HepG2 (cell line): Measurements from ENCODE around the gene COMMD3. TPM values are rescaled to one million over a fixed set of nuclear protein-coding genes. Genes with fewer than 3 reads are reported as not detected.

Experiments
- ATAC-seq: fragments of 200-7000 bp; cut with Tn5 transposase; 3 replicates; pipeline ENCODE4 v1.9.1; 2020; ENCODE audit warnings: mild to moderate bottlenecking, moderate library complexity
- BruUV-seq: library from RNA; stranded (reverse); fragments of 400-500 nt; replicated peaks from 2 replicates; lab custom pipeline; 2021; lab: Mats Ljungman, UMichigan
- CTCF ChIA-PET: fragments of 300-600 bp; formaldehyde crosslinking; extraction: SDS; loops from one replicate; lab custom pipeline; 2021; ENCODE audit warnings: low total read pairs, inconsistent platforms, low intra/inter-chr PET ratio; lab: Yijun Ruan, JAX
- POLR2A ChIA-PET: fragments of 350-600 bp; sonication (Branson Sonifier 250); formaldehyde crosslinking; loops from one replicate; lab custom pipeline; 2020; ENCODE audit warnings: antibody characterized with exemption, inconsistent platforms; lab: Yijun Ruan, JAX
- DNase-seq: peaks from one replicate; pipeline ENCODE4 v3.0.0-alpha.2; 2015; ENCODE audit warnings: low spot score
- FAIRE-seq: peaks from 3 replicates; lab custom pipeline; 2011; peaks lifted over from hg19 to GRCh38; lab: Jason Lieb, UNC
- H2AFZ ChIP-seq: one replicate; pipeline ENCODE4 v1.6.1; 2011; ENCODE audit warnings: low read length, inconsistent platforms
- H3K27ac ChIP-seq: fragments of 300-600 bp; 3 replicates; pipeline ENCODE4 v1.8.0; 2011; ENCODE audit warnings: mixed run types, mild to moderate bottlenecking, mixed read lengths, low read length, inconsistent platforms; ENCODE audit not compliant: insufficient read depth; ENCODE audit errors: extremely low read length
- H3K27me3 ChIP-seq, 2 experiments: fragments of 200-600 bp in 1 of 2; 2 replicates in 1 of 2; 3 replicates in 1 of 2; pipeline versions ENCODE4 v1.6.0 to v1.8.0; 2011; ENCODE audit warnings: low read length in 2 of 2, mild to moderate bottlenecking in 2 of 2, moderate library complexity in 2 of 2, inconsistent platforms in 1 of 2; ENCODE audit not compliant: insufficient read depth in 2 of 2, control insufficient read depth in 1 of 2
- H3K36me3 ChIP-seq, 2 experiments: fragments of 200-600 bp in 1 of 2; replicated peaks in 1 of 2; 2 replicates in 1 of 2; 3 replicates in 1 of 2; pipeline versions ENCODE4 v1.5.1 to v1.8.0; 2011; ENCODE audit warnings: low read length in 2 of 2, inconsistent platforms in 1 of 2; ENCODE audit not compliant: insufficient read depth in 2 of 2, control insufficient read depth in 1 of 2
- H3K4me1 ChIP-seq: 2 replicates; pipeline ENCODE4 v1.5.1; 2012; ENCODE audit warnings: low read length, inconsistent platforms; ENCODE audit not compliant: insufficient read depth
- H3K4me2 ChIP-seq: 2 replicates; pipeline ENCODE4 v1.6.0; 2011; ENCODE audit warnings: low read depth, low read length, inconsistent platforms
- H3K4me3 ChIP-seq, 3 experiments: fragments of 200-600 bp in 1 of 3; sonication (generic), shearing (Covaris generic) in 1 of 3; replicated peaks in 1 of 3; 2 replicates each; pipeline ENCODE4 v1.5.1; 2011 to 2016; ENCODE audit warnings: low read length in 3 of 3, inconsistent platforms in 2 of 3, low read depth in 2 of 3, mild to moderate bottlenecking in 2 of 3, control low read depth in 1 of 3, mixed read lengths in 1 of 3; ENCODE audit not compliant: insufficient read depth in 1 of 3
- H3K79me2 ChIP-seq: one replicate; pipeline ENCODE4 v1.6.1; 2011; ENCODE audit warnings: low read length, inconsistent platforms; ENCODE audit not compliant: insufficient read depth
- H3K9ac ChIP-seq: 2 replicates; pipeline ENCODE4 v1.6.0; 2011; ENCODE audit warnings: mild to moderate bottlenecking, low read depth, low read length, inconsistent platforms; ENCODE audit not compliant: insufficient read depth
- H3K9me3 ChIP-seq: 2 replicates; pipeline ENCODE4 v1.5.1; 2012; ENCODE audit warnings: mild to moderate bottlenecking, low read length
- H4K20me1 ChIP-seq: 2 replicates; pipeline ENCODE4 v1.6.0; 2011; ENCODE audit warnings: inconsistent platforms, mild to moderate bottlenecking, low read length, moderate library complexity; ENCODE audit not compliant: insufficient read depth
- BRCA1 ChIP-seq: sonication (generic); formaldehyde crosslinking; IDR thresholded peaks from 2 replicates; pipeline ENCODE4 v1.4.0; 2020; ENCODE audit warnings: missing genetic modification reagents
- CCDC6 ChIP-seq: sonication (generic); formaldehyde crosslinking; IDR thresholded peaks from 2 replicates; pipeline ENCODE4 v1.8.1; 2022; ENCODE audit warnings: mild to moderate bottlenecking, missing genetic modification reagents, moderate library complexity
- CREB1 ChIP-seq, 2 experiments: fragments of 450-650 bp in 1 of 2; IDR thresholded peaks; 2 replicates each; pipeline ENCODE4 v1.6.1; 2016 to 2017; ENCODE audit warnings: control low read depth in 1 of 2, mild to moderate bottlenecking in 1 of 2, missing compliant biosample characterization in 1 of 2, missing genetic modification characterization in 1 of 2
- HOXA7 ChIP-seq: sonication (generic); formaldehyde crosslinking; IDR thresholded peaks from 2 replicates; pipeline ENCODE4 v1.8.1; 2022; ENCODE audit warnings: mild to moderate bottlenecking, missing genetic modification reagents, moderate library complexity
- MIXL1 ChIP-seq: IDR thresholded peaks from 2 replicates; pipeline ENCODE4 v1.6.1; 2016
- NCOR1 ChIP-seq: fragments of 200-600 bp; sonication (generic); IDR thresholded peaks from 2 replicates; pipeline ENCODE4 v1.7.0; 2017; ENCODE audit warnings: antibody characterized with exemption, low read length, borderline replicate concordance
- ZNF572 ChIP-seq: sonication (generic); formaldehyde crosslinking; IDR thresholded peaks from 2 replicates; pipeline ENCODE4 v1.5.1; 2020; ENCODE audit warnings: mild to moderate bottlenecking, missing genetic modification reagents
- WGBS: methylation state at CpG from one replicate; pipeline ENCODE4 v1.1.6; 2017; ENCODE audit warnings: low lambda C conversion rate; 5-methylcytosine and 5-hydroxymethylcytosine counted together
- in situ Hi-C: cut with HindIII; loops from 2 replicates; pipeline ENCODE4 v1.10.0; 2017; ENCODE audit warnings: low pct_unique_long_range_greater_than_20kb; ENCODE audit not compliant: extremely low pct_ligation_motif_present
- intact Hi-C: fragments of 100-400 bp; cut with micrococcal nuclease; formaldehyde crosslinking; loops from one replicate; pipeline ENCODE4 v1.10.0; 2022; ENCODE audit not compliant: unreplicated experiment
- polyA plus RNA-seq, 8 experiments: library from polyadenylated mRNA; depleted of rRNA in 3 of 8; stranded (reverse) in 7 of 8; unstranded in 1 of 8; fragments of >200 nt; fragmentation: Illumina TruSeq in 4 of 8; extraction: Trizol in 4 of 8; gene quantifications; 2 replicates each; pipeline versions ENCODE4 v1.2.1 to v1.2.3, GENCODE V29; 2011 to 2016; ENCODE audit warnings: low read depth in 4 of 8, missing spikeins in 1 of 8, mixed read lengths in 1 of 8; ENCODE audit not compliant: insufficient read depth in 1 of 8
- total RNA-seq, 5 experiments: library from RNA; depleted of rRNA; stranded (reverse); fragments of >200 nt; fragmentation: Illumina TruSeq; extraction: Trizol; gene quantifications; 2 replicates each; pipeline ENCODE4 v1.2.3, GENCODE V29; 2016; ENCODE audit warnings: low read depth in 1 of 5
- TF ChIP-seq, protein P1 (sequence below): sonication (generic); formaldehyde crosslinking; IDR thresholded peaks from 2 replicates; pipeline ENCODE4 v1.4.0; 2020; ENCODE audit warnings: low read depth, mild to moderate bottlenecking, missing genetic modification reagents

COMMD3 gene
- total and polyA plus RNA-seq, 2 of the 13 experiments (the other 11 are each of a cell fraction or from before 2014, with no cell fraction given), result 38.7 to 54.4 TPM

DNA sequence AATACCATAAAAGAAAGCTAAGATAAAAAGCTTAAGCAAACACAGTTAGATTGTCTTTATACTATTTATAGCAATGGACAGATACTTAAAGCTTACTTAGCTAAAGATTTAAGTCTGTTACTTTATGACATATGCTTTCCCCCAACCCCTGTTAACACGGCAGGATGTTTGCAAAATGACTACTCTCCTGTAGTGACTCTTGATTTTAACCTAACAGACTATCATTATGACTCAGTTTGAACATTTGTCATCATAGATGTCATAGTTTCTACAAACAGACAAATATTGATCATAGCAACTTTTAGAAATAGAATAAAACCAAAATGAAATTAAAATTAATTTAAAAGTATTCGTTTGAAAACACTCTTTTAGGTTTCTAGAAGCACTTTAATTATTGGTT is 7.8 kb upstream of the COMMD3 start:
- Histone ChIP-seq H3K9me3 (no peaks in the 10 kb centered on the region), H3K79me2 (no peaks in the 10 kb centered on the region), H3K4me1 (no peaks in the 10 kb centered on the region), H3K4me2 (no peak overlapping the region), H4K20me1 (no peaks in the 10 kb centered on the region), H3K27me3 (0 out of 5 replicates have a peak, but pooled peaks cover 0 to 4% of the 10 kb centered on the region in 2 experiments), H3K9ac (no peak overlapping the region), H3K27ac (no peak overlapping the region), H3K4me3 (no peak overlapping the region), H2AFZ (no peak overlapping the region), H3K36me3 (no peaks in the 10 kb centered on the region)
- DNase-seq (no peak), FAIRE-seq (no peak), ATAC-seq (no peak)
- WGBS, result 6% methylated on average over 2 of the region's 2 CpGs
- TF ChIP-seq NCOR1 (no peak), HOXA7 (no peak), BRCA1 (no peak), MIXL1 (CRISPR knock-in tag) (no peak), CCDC6 (no peak), ZNF572 (CRISPR knock-in tag) (no peak), CREB1 (IDR thresholded peaks at IDR 0.05) (0 out of 2 replicates have a peak, but pooled peaks have one; percentile 9), CREB1 (CRISPR knock-in tag; IDR thresholded peaks at IDR 0.05) (no peak)
- TF ChIP-seq, protein P1, sequence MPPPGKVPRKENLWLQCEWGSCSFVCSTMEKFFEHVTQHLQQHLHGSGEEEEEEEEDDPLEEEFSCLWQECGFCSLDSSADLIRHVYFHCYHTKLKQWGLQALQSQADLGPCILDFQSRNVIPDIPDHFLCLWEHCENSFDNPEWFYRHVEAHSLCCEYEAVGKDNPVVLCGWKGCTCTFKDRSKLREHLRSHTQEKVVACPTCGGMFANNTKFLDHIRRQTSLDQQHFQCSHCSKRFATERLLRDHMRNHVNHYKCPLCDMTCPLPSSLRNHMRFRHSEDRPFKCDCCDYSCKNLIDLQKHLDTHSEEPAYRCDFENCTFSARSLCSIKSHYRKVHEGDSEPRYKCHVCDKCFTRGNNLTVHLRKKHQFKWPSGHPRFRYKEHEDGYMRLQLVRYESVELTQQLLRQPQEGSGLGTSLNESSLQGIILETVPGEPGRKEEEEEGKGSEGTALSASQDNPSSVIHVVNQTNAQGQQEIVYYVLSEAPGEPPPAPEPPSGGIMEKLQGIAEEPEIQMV (CRISPR knock-in tag), result no peak
- intact Hi-C loops, result no loop called here
- CTCF ChIA-PET, result no interaction called here
- BruUV-seq, result no TSS peak
- POLR2A ChIA-PET, result no interaction called here
- in situ Hi-C loops, result loop anchor here (25.0 kb wide), 2 partner anchors 404 to 796 kb away; partner anchors contain the start of gene PIP4K2A
